Suprapubic skin (tissue), 4 donors: ENCODE data around the gene TMPRSS13. TPM values are rescaled to one million over a fixed set of nuclear protein-coding genes. Genes with fewer than 3 reads are reported as not detected.

Source experiments
- DNase-seq, 2 donors: peaks; one replicate each; pipeline ENCODE4 v3.0.0-alpha.2; 2019; ENCODE audit warnings: low spot score in 2 of 2
- H3K27ac ChIP-seq: fragments of 200-600 bp; sonication (generic); one replicate; pipeline ENCODE4 v1.5.1; 2019
- H3K27me3 ChIP-seq: fragments of 200-600 bp; sonication (generic); one replicate; pipeline ENCODE4 v1.5.1; 2019
- H3K36me3 ChIP-seq: fragments of 200-600 bp; sonication (generic); one replicate; pipeline ENCODE4 v1.5.1; 2019
- H3K4me1 ChIP-seq: fragments of 200-600 bp; sonication (generic); one replicate; pipeline ENCODE4 v1.5.1; 2019
- H3K4me3 ChIP-seq: fragments of 200-600 bp; sonication (generic); one replicate; pipeline ENCODE4 v1.5.1; 2019; ENCODE audit warnings: mild to moderate bottlenecking
- H3K9me3 ChIP-seq: fragments of 200-600 bp; sonication (generic); one replicate; pipeline ENCODE4 v1.5.1; 2019
- CTCF ChIP-seq, 2 donors: fragments of 200-600 bp in 1 of 2; fragments of 450-650 bp in 1 of 2; sonication (generic) in 1 of 2; IDR thresholded peaks; one replicate each; pipeline ENCODE4 v1.5.1; 2016 to 2019; ENCODE audit warnings: antibody characterized with exemption in 2 of 2, mild to moderate bottlenecking in 1 of 2, moderate library complexity in 1 of 2
- EP300 ChIP-seq: sonication (generic); formaldehyde crosslinking; IDR thresholded peaks from one replicate; pipeline ENCODE4 v1.6.1; 2017; ENCODE audit warnings: antibody characterized with exemption
- POLR2A ChIP-seq, 2 donors: fragments of 450-650 bp; IDR thresholded peaks; one replicate each; pipeline ENCODE4 v1.6.1; 2017; ENCODE audit warnings: antibody characterized with exemption in 2 of 2, mild to moderate bottlenecking in 2 of 2, moderate library complexity in 2 of 2
- POLR2AphosphoS5 ChIP-seq, 3 donors: sonication (generic); formaldehyde crosslinking; IDR thresholded peaks; one replicate each; pipeline ENCODE4 v1.6.1; 2017; ENCODE audit warnings: antibody characterized with exemption in 3 of 3
- WGBS: methylation state at CpG from one replicate; pipeline ENCODE4 v1.1.5; 2018; 5-methylcytosine and 5-hydroxymethylcytosine counted together
- total RNA-seq, 4 donors: library from RNA; depleted of rRNA; stranded (reverse); fragments of >200 nt; gene quantifications; one replicate each; pipeline ENCODE4 v1.1.0, GENCODE V29; 2016

The TMPRSS13 gene
- total RNA-seq, 4 donors from 2014 or later, result 24.7 to 92.0 (median 73.1) TPM

GRCh38 chr11:117923773-117924172, 5.4 kb downstream of the TMPRSS13 start:
- TF ChIP-seq EP300, result no peak
- no peak for TF ChIP-seq CTCF (IDR thresholded peaks at IDR 0.05)
- no peak for TF ChIP-seq POLR2A (IDR thresholded peaks at IDR 0.05)
- no peak for TF ChIP-seq POLR2AphosphoS5 (IDR thresholded peaks at IDR 0.05)
- DNase-seq, result no peak
- H3K4me3 ChIP-seq, result no peak overlapping the region
- no peaks in the 10 kb centered on the region for H3K36me3 ChIP-seq
- H3K27ac ChIP-seq, result no peak overlapping the region
- H3K9me3 ChIP-seq, result no peaks in the 10 kb centered on the region
- WGBS, result 68% methylated on average over 7 of the region's 7 CpGs
- H3K27me3 ChIP-seq, result no peaks in the 10 kb centered on the region
- H3K4me1 ChIP-seq, result peaks cover 5% of the 10 kb centered on the region

GRCh38 chr11:117923275-117923674, 5.9 kb downstream of the TMPRSS13 start:
- Histone ChIP-seq H3K27ac (no peak overlapping the region), H3K27me3 (no peaks in the 10 kb centered on the region), H3K9me3 (no peaks in the 10 kb centered on the region), H3K4me3 (no peak overlapping the region), H3K36me3 (no peaks in the 10 kb centered on the region), H3K4me1 (no peaks in the 10 kb centered on the region)
- WGBS, result 96% methylated on average over 3 of the region's 4 CpGs
- no peak for DNase-seq
- TF ChIP-seq POLR2A (IDR thresholded peaks at IDR 0.05) (no peak), EP300 (no peak), CTCF (IDR thresholded peaks at IDR 0.05) (no peak), POLR2AphosphoS5 (IDR thresholded peaks at IDR 0.05) (no peak)

DNA sequence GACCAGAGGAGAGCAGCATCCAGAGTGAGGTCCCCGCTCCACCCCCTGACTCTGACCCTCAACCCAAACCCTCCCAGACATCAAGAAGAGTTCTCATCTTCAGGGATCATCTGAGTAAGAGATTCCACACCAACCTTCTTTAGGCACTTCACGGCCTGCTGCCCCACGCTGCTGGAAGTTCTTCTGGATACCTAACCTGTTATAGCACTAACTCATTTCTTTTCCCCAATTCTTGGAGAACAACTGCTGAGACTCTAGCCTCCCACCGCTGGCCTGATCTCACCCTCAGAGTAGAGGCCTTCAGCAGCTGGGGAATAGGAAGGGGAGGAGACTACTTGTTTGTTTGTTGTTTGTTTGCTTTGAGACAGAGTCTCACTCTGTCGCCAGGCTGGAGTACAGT, 7.3 kb downstream of the TMPRSS13 start:
- Histone ChIP-seq H3K9me3 (no peaks in the 10 kb centered on the region), H3K27ac (no peak overlapping the region), H3K4me1 (no peaks in the 10 kb centered on the region), H3K27me3 (no peaks in the 10 kb centered on the region), H3K36me3 (no peaks in the 10 kb centered on the region), H3K4me3 (no peak overlapping the region)
- 97% methylated on average over 5 of the region's 5 CpGs for WGBS
- TF ChIP-seq POLR2A (IDR thresholded peaks at IDR 0.05) (no peak), CTCF (IDR thresholded peaks at IDR 0.05) (no peak), POLR2AphosphoS5 (IDR thresholded peaks at IDR 0.05) (no peak), EP300 (no peak)
- no peak for DNase-seq

DNA sequence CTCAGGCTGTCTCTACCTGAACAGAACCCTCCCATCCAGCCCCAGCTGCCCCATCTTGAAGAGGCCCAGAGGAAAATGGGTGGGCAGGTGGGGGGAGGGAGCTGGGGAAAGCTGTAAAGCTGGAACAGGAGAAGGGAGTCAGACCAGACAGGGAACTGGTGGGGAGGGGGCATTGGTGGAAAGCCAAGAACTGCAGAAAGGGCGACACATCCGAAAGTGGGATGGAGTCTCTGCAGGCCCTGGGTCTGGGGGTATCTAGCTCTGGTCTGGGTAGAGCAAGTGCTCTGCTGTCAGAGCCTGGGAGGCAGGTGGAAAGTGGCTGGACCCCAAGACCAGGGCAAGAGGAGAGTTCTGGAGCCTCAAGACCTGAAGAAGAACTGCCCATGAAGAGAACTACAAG, 7.7 kb downstream of the TMPRSS13 start:
- 97% methylated on average over 2 of the region's 2 CpGs for WGBS
- no peak for TF ChIP-seq POLR2AphosphoS5 (IDR thresholded peaks at IDR 0.05)
- TF ChIP-seq POLR2A (IDR thresholded peaks at IDR 0.05), result no peak
- TF ChIP-seq CTCF (IDR thresholded peaks at IDR 0.05), result no peak
- no peak for TF ChIP-seq EP300

DNA sequence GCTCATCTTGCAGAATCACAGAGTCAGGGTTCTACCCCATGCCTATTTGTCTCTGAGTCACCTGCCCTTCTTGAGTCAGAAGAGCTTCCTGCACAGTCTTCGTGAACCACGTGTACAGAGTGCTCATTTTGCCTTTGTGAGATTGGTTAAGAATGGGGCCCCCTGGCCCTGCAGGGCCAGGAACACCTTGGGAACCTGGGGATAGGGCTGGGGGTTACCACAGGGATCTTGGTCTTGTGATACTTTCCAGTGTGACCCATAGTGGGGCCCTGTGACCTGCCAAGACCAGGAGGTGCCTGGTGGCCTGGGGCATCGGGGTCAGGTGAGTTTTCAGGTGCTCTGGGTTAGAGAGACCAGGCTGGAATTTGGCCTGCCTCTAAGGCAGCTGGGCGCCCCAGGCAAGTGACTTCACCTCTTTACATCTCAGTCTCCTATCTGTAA, 9.4 kb downstream of the TMPRSS13 start:
- no peak overlapping the region for H3K27ac ChIP-seq
- no peaks in the 10 kb centered on the region for H3K9me3 ChIP-seq
- TF ChIP-seq EP300, result no peak
- TF ChIP-seq POLR2AphosphoS5 (IDR thresholded peaks at IDR 0.05), result no peak
- TF ChIP-seq POLR2A (IDR thresholded peaks at IDR 0.05), result no peak
- TF ChIP-seq CTCF (IDR thresholded peaks at IDR 0.05), result no peak
- 57% methylated on average over 3 of the region's 4 CpGs for WGBS
- H3K27me3 ChIP-seq, result no peaks in the 10 kb centered on the region
- no peak overlapping the region for H3K4me3 ChIP-seq
- no peaks in the 10 kb centered on the region for H3K4me1 ChIP-seq
- DNase-seq, result peak in 1 of 2 donors; percentile 27
- H3K36me3 ChIP-seq, result no peaks in the 10 kb centered on the region

More for the DNA sequence above, 7.7 kb downstream of the TMPRSS13 start:
- DNase-seq, result no peak
- no peaks in the 10 kb centered on the region for H3K36me3 ChIP-seq
- H3K4me1 ChIP-seq, result no peaks in the 10 kb centered on the region
- H3K9me3 ChIP-seq, result no peaks in the 10 kb centered on the region
- H3K27ac ChIP-seq, result no peak overlapping the region
- H3K4me3 ChIP-seq, result no peak overlapping the region
- H3K27me3 ChIP-seq, result no peaks in the 10 kb centered on the region
